Fibroblast of lung (primary cell): ENCODE data around the gene NPR1.

ENCODE experiments used
- EZH2 ChIP-seq: IDR thresholded peaks from 2 replicates; pipeline ENCODE4 v1.5.1; 2012; ENCODE audit warnings: low read length, control low read depth, mild to moderate bottlenecking; ENCODE audit errors: missing control alignments
- TF ChIP-seq, protein P1 (sequence below), 2 donors: IDR thresholded peaks in 1 of 2; conservative IDR thresholded peaks in 1 of 2; 1 replicate in 1 of 2; 2 replicates in 1 of 2; pipeline ENCODE4 v1.5.1; 2011 to 2012; ENCODE audit warnings: low read length in 2 of 2, control low read depth in 1 of 2, inconsistent platforms in 1 of 2, low read depth in 1 of 2, mild to moderate bottlenecking in 1 of 2

DNA sequence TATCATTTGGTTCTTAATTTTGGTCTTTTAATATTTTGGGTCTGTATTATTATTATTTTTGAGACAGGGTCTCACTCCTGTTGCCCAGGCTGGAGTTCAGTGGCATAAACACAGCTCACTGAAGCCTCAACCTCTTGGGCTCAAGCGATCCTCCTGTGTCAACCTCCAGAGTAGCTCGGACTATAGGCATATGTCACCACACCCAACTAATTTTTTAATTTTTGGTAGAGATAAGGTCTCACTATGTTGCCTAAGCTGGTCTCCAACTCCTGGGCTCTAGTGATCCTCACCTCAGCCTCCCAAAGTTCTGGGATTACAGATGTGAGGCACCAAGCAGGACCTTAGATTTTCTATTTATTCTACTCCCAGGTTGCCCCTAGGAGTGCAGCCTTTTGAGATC is 5.0 kb upstream of the NPR1 start:
- TF ChIP-seq, protein P1, sequence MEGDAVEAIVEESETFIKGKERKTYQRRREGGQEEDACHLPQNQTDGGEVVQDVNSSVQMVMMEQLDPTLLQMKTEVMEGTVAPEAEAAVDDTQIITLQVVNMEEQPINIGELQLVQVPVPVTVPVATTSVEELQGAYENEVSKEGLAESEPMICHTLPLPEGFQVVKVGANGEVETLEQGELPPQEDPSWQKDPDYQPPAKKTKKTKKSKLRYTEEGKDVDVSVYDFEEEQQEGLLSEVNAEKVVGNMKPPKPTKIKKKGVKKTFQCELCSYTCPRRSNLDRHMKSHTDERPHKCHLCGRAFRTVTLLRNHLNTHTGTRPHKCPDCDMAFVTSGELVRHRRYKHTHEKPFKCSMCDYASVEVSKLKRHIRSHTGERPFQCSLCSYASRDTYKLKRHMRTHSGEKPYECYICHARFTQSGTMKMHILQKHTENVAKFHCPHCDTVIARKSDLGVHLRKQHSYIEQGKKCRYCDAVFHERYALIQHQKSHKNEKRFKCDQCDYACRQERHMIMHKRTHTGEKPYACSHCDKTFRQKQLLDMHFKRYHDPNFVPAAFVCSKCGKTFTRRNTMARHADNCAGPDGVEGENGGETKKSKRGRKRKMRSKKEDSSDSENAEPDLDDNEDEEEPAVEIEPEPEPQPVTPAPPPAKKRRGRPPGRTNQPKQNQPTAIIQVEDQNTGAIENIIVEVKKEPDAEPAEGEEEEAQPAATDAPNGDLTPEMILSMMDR (conservative IDR thresholded peaks at IDR 0.05 in 1 of 2, IDR thresholded peaks at IDR 0.05 in 1 of 2; ENCODE audit: low read depth in 1 of 2, low read length in 2 of 2) = no peak
- no peak for TF ChIP-seq EZH2
